Fibroblast of upper back skin (primary cell): Measurements from ENCODE around the gene EEF2KMT.

ENCODE experiments used
- DNase-seq: peaks from one replicate; pipeline ENCODE4 v3.0.0-alpha.2; 2013

The EEF2KMT gene

DNA sequence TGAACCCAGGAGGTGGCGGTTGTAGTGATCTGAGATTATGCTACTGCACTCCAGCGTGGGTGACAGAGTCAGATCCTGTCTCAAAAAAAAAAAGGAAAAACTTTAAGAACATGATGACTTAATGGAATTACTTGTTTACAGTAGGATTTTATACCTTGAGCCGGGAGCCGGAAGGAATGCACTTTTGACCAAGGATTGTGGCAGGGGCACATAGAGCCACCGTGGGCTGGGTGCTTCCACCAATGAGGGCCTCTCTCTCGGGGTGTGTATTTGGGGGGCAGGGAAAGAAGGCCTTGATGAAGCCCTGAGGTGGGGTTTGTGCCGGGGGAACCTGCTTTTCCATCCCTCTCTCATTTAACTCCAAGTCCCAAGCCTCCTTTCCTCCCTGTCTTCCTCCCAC, 57.1 kb downstream of the EEF2KMT start:
- DNase-seq: no peak

DNA sequence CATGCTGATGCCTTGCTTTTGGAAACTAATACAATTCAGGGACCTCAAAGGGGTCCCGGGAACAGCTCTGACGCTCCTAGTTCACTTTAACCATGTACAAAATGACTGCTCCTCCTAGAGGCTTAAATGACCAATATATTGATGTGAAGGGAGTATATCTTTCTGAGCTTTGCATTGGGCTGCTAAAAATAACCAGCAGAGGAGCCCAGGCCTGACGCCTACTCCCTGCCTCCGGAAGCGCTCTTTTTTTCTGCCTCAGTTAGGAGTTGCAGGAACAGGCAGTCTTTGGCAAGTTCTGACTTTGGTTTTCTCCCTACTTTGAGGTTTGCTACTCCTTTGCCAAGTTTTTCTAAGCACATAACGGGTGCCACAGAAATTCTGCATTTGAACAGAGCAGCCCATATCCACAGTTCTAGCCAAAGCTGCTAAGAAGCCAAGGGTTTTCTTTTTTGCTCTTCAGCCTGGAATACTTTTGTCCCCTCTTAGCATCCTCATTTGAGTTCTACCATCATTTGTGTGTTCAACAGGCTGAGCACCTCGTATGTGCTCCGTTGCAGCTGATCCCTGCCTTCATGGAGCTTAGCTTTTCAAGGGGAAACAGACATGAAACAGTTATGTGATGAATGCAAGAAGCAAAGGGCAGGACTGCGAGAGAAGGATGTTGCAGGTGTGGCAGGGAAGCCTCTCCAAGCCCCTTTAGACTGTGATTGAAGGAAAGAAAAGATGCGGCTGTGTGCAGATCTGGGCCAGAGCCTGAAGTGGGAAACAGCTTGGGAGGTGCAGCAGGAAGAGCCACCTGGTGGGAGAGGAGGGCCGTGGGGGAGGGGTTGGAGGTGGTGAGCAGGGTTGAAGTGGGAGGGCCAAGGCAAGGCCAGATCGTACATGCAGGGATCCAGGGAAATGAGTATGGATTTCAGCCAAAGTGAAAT, 61.1 kb downstream of the EEF2KMT start:
- DNase-seq: no peak

DNA sequence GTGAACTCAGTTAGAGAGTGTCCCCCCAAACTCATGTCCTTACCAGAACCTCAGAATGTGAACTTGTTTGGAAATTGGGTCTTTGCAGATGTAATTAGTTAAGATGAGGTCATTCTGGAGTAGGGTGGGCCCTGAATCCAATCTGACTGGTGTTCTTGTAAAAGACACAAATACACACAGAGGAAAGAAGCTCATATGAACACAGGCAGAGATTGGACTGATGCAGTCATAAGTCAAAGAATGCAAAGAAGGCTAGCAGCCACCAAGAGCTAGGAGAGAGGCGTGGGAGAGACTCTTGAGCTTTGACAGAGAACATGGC, 61.7 kb downstream of the EEF2KMT start:
- DNase-seq: no peak
